HEK293 (cell line): ENCODE measurements around the gene LACRT.

Experiments used
- MEIS1 ChIP-seq: sonication (generic); formaldehyde crosslinking; IDR thresholded peaks from 2 replicates; pipeline ENCODE4 v1.8.1; 2022; ENCODE audit warnings: missing genetic modification reagents, mild to moderate bottlenecking, borderline replicate concordance
- REST ChIP-seq: fragments of 450-650 bp; formaldehyde crosslinking; IDR thresholded peaks from 2 replicates; pipeline ENCODE4 v1.5.1; 2016; ENCODE audit warnings: missing biosample characterization, missing genetic modification characterization
- TSHZ1 ChIP-seq: fragments of 450-650 bp; formaldehyde crosslinking; IDR thresholded peaks from 2 replicates; pipeline ENCODE4 v1.5.1; 2016; ENCODE audit warnings: missing biosample characterization, missing genetic modification characterization, borderline replicate concordance
- ZBTB7A ChIP-seq: fragments of 450-650 bp; formaldehyde crosslinking; IDR thresholded peaks from 2 replicates; pipeline ENCODE4 v1.5.1; 2016; ENCODE audit warnings: low read depth, missing biosample characterization, missing genetic modification characterization
- ZNF157 ChIP-seq: fragments of 450-650 bp; formaldehyde crosslinking; IDR thresholded peaks from 2 replicates; pipeline ENCODE4 v1.5.1; 2016; ENCODE audit warnings: missing biosample characterization, missing genetic modification characterization
- ZNF292 ChIP-seq: fragments of 450-650 bp; formaldehyde crosslinking; IDR thresholded peaks from 2 replicates; pipeline ENCODE4 v1.5.1; 2016; ENCODE audit warnings: low read depth, missing biosample characterization, missing genetic modification characterization, borderline replicate concordance
- TF ChIP-seq, protein P1 (sequence below): fragments of 450-650 bp; formaldehyde crosslinking; IDR thresholded peaks from 2 replicates; pipeline ENCODE4 v1.5.1; 2016; ENCODE audit warnings: missing biosample characterization, missing genetic modification characterization
- TF ChIP-seq, protein P2 (sequence below): fragments of 450-650 bp; formaldehyde crosslinking; IDR thresholded peaks from 2 replicates; pipeline ENCODE4 v1.5.1; 2016; ENCODE audit warnings: missing biosample characterization, missing genetic modification characterization, borderline replicate concordance
- TF ChIP-seq, protein P3 (sequence below): fragments of 450-650 bp; formaldehyde crosslinking; IDR thresholded peaks from 2 replicates; pipeline ENCODE4 v1.5.1; 2016; ENCODE audit warnings: missing biosample characterization, missing genetic modification characterization

DNA sequence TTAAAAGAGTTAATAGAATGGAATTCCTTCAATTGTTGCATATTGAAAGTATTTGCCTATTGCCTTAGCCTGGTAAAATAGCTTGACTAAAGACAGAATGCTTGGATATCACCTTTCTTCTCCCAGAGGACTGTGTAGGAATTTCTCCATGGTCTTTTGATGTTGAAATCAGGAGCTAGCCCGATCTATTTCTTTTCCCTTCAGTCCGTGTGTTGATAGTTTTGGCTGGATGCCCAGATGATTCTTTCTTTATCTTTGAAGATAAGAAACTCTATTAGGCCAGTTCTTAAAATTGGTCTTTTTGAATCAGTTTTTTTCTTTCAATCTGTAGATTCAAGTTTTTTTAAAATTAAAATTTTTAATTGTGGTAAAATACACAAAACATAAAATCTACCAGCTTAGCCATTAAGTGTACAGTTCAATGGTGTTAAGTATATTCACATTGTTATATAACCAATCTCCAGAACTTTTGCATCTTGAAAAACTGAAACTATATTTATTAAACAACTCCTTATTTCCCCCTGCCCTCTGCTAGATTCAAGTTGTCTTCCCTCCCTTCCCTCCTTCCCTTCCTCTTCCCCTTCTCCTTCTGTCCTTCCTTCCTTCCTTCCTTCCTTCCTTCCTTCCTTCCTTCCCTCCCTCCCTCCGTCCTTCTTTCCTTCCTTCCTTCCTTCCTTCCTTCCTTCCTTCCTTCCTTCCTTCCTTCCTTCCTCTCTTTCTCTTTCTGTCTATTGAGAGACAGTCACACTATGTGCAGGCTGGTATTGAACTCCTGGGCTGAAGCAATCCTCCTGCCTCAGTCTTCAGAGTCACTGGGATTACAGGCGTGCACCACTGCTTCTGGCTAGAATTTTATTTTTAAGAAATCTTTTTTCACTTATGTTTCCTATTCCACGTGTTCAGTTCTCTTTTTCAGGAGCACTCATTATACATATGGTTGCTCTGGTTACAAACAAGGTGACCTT is 10.1 kb downstream of the LACRT start:
- TF ChIP-seq, protein P1, sequence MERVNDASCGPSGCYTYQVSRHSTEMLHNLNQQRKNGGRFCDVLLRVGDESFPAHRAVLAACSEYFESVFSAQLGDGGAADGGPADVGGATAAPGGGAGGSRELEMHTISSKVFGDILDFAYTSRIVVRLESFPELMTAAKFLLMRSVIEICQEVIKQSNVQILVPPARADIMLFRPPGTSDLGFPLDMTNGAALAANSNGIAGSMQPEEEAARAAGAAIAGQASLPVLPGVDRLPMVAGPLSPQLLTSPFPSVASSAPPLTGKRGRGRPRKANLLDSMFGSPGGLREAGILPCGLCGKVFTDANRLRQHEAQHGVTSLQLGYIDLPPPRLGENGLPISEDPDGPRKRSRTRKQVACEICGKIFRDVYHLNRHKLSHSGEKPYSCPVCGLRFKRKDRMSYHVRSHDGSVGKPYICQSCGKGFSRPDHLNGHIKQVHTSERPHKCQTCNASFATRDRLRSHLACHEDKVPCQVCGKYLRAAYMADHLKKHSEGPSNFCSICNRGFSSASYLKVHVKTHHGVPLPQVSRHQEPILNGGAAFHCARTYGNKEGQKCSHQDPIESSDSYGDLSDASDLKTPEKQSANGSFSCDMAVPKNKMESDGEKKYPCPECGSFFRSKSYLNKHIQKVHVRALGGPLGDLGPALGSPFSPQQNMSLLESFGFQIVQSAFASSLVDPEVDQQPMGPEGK (tag by site-specific recombination) = no peak
- TF ChIP-seq ZNF292 (tag by site-specific recombination) (no peak), REST (tag by site-specific recombination) (no peak), ZBTB7A (tag by site-specific recombination) (no peak), MEIS1 (CRISPR knock-in tag) (no peak), ZNF157 (tag by site-specific recombination) (no peak), TSHZ1 (tag by site-specific recombination) (no peak)
- TF ChIP-seq, protein P2, sequence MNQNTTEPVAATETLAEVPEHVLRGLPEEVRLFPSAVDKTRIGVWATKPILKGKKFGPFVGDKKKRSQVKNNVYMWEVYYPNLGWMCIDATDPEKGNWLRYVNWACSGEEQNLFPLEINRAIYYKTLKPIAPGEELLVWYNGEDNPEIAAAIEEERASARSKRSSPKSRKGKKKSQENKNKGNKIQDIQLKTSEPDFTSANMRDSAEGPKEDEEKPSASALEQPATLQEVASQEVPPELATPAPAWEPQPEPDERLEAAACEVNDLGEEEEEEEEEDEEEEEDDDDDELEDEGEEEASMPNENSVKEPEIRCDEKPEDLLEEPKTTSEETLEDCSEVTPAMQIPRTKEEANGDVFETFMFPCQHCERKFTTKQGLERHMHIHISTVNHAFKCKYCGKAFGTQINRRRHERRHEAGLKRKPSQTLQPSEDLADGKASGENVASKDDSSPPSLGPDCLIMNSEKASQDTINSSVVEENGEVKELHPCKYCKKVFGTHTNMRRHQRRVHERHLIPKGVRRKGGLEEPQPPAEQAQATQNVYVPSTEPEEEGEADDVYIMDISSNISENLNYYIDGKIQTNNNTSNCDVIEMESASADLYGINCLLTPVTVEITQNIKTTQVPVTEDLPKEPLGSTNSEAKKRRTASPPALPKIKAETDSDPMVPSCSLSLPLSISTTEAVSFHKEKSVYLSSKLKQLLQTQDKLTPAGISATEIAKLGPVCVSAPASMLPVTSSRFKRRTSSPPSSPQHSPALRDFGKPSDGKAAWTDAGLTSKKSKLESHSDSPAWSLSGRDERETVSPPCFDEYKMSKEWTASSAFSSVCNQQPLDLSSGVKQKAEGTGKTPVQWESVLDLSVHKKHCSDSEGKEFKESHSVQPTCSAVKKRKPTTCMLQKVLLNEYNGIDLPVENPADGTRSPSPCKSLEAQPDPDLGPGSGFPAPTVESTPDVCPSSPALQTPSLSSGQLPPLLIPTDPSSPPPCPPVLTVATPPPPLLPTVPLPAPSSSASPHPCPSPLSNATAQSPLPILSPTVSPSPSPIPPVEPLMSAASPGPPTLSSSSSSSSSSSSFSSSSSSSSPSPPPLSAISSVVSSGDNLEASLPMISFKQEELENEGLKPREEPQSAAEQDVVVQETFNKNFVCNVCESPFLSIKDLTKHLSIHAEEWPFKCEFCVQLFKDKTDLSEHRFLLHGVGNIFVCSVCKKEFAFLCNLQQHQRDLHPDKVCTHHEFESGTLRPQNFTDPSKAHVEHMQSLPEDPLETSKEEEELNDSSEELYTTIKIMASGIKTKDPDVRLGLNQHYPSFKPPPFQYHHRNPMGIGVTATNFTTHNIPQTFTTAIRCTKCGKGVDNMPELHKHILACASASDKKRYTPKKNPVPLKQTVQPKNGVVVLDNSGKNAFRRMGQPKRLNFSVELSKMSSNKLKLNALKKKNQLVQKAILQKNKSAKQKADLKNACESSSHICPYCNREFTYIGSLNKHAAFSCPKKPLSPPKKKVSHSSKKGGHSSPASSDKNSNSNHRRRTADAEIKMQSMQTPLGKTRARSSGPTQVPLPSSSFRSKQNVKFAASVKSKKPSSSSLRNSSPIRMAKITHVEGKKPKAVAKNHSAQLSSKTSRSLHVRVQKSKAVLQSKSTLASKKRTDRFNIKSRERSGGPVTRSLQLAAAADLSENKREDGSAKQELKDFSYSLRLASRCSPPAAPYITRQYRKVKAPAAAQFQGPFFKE (tag by site-specific recombination) = no peak
- TF ChIP-seq, protein P3, sequence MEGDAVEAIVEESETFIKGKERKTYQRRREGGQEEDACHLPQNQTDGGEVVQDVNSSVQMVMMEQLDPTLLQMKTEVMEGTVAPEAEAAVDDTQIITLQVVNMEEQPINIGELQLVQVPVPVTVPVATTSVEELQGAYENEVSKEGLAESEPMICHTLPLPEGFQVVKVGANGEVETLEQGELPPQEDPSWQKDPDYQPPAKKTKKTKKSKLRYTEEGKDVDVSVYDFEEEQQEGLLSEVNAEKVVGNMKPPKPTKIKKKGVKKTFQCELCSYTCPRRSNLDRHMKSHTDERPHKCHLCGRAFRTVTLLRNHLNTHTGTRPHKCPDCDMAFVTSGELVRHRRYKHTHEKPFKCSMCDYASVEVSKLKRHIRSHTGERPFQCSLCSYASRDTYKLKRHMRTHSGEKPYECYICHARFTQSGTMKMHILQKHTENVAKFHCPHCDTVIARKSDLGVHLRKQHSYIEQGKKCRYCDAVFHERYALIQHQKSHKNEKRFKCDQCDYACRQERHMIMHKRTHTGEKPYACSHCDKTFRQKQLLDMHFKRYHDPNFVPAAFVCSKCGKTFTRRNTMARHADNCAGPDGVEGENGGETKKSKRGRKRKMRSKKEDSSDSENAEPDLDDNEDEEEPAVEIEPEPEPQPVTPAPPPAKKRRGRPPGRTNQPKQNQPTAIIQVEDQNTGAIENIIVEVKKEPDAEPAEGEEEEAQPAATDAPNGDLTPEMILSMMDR (tag by site-specific recombination) = no peak
